LoVo (cell line): ENCODE data around the gene MYO1G.
"Not testable (repeated sequence)": the region's sequence is repeated elsewhere in the genome, so short reads cannot be mapped to it uniquely, and the experiment has no call there.

ENCODE experiments used
- DNase-seq: peaks from one replicate; pipeline ENCODE4 v3.0.0-alpha.2; 2016; ENCODE audit warnings: low spot score

MYO1G gene

DNA sequence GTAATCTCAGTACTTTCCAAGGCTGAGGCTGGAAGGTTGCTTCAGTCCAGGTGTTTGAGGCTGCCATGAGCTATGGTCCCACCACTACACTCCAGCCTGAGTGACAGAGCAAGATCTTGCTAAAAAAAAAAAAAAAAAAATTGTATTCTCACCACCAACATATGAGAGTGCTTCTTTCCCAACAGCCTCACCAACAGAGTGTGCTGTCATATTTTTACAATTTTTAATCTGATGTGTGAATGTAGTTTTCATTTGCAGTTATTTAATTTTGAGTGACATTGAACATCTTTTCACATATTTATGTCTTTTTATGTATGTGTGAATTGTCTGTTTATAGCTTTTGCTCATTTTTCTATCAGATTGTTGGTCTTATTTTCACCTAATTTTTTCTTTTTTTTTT, 35.2 kb downstream of the MYO1G start:
- DNase-seq: no peak

DNA sequence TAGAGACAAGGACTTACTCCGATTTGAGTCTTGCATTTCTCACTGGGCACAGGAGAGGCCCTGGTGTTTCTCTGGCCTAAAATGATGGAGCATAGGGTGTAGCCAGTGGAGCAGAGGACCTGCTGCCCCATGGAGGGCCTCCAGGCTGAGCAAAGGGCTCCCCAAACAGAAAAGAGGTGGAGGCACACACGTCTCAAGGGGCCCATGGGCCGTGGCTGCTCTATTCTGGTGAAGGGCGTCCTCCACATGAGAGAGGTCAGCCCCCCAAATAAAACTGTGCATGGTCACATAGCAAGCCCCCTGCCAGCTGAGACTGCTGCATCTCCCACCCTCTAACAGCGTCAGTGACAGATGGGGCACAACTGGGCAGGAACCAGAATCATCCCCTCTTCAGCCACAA, 41.4 kb downstream of the MYO1G start:
- DNase-seq: no peak

DNA sequence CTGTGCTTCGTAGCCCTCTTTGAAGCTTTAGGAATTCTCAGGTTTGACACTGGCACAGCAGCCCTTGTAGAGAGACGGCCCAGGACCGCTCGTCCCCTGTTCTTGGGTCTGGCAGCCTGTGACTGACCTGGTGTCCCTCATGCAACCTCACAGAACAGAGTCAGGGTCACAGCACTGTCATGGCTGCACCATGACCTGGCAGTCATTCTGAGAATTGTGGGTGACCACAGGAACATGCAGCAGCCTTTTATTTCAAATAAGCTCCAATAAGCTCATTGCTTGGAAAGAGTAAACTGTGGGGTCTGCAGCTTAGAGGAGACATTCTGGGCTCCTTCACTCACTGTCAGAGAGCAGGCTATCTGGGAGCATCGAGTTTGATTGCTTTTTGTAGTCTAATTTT, 42.5 kb downstream of the MYO1G start:
- no peak for DNase-seq

DNA sequence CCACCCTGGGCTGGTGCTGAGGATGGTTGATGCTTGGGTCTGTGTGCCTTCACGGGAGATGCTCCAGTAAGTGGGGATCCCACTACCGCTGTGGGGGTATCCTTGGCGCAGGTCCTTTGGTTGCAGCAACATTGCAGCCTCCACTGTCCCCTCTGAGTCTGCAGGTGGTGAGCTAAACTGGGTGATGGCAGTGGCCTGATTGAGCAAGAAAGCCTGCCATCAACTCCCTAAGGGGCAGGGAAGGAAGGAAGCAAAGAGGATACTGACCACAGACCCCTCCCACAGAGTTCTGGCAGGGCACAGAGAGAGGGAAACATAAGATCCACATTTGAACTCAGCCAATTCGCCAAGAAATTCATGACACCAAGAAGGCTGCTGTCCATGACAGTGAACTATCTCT, 43.2 kb downstream of the MYO1G start:
- no peak for DNase-seq

GRCh38 chr7:44935016-44935415, 43.8 kb downstream of the MYO1G start:
- no peak for DNase-seq

- not testable (repeated sequence) for DNase-seq
Observed at GRCh38 chr7:44934510-44934909, 44.3 kb downstream of the MYO1G start.

GRCh38 chr7:44930921-44931320, 47.9 kb downstream of the MYO1G start:
- no peak for DNase-seq

DNA sequence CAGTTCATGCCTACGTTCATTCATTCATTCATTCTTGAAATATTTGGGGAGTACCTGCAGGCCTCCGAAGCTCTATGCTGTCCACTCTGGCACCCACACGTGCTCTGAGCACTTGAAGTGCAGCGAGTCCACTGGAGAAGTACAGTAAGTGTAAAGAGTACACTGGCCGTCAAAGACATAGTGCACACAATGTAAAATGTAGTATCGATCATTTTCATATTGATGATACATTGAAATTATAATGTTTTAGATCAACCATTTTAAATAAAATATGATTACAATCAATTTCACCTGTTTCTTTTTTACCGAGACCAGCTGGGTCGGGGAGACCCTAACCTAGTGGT, 56.5 kb downstream of the MYO1G start:
- DNase-seq: no peak

DNA sequence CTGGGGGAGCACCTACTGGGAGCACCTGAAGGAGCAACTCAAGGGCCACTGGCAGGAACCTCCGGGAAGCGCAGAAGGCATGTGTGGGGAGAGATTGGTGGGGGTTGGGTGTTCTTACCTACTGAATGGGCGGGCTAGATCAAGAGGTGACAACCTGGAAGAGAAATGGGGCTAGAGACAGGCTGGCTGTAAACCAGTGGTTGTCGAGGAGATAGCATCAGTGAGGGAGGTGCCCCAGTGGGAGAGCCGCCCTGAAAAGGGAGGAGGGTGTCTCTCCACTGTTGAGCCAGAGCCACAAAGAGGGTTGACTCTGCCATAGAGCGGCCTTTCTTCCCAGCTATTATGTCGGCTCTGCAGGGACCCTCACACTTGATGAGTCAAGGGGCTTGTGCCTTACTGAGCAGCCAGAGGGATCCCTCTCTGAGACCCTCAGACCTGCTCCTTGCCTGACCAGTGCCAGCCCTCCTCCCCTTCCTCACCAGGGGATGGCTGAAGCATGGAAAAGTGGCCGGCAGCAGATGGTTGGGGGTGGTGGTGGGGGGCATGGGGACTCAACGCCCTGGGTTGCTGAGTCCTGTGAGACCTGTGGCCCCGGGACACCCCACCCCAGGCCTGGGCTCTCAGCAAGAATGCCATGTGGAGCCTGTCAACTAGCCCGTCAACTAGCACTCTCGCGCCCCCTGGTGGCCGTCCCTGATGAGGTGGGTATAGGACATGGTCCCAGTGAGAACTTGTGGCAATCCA, 57.0 kb downstream of the MYO1G start:
- DNase-seq: peak; percentile 74

DNA sequence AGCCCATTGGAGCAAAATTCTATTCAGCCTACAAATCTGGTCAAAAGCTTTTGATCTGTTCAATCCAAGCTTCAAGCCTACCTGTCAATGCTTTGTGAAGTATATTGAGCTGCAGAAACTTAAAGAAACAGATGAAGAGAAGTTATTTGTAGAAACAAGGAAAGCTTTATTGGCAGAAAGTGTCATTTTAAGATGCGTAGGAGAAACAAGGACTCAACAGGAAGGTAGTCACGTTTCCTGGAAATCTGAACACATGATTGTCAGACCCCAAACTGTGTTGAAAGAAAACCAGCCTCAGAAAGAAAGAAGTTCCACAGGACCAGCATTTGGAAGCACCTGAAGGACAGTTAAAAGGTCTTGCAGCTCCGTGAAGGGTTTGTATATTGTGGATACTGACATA, 58.7 kb downstream of the MYO1G start:
- no peak for DNase-seq

DNA sequence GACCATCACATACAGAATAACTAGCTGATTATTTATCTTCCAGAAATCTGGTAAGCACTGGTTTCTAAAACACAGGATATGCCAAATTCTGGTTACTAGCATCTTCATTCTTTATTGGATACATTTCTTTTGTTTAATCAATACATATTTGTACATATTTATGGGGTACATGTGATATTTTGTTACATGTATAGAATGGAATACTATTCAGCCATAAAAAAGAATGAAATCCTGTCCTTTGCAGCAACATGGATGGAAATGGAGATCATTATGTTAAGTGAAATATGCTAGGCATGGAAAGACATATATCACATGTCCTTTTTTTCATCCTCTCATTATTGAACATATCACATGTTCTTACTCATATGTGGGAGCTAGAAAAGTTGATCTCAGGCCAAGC, 60.8 kb downstream of the MYO1G start:
- DNase-seq: no peak

DNA sequence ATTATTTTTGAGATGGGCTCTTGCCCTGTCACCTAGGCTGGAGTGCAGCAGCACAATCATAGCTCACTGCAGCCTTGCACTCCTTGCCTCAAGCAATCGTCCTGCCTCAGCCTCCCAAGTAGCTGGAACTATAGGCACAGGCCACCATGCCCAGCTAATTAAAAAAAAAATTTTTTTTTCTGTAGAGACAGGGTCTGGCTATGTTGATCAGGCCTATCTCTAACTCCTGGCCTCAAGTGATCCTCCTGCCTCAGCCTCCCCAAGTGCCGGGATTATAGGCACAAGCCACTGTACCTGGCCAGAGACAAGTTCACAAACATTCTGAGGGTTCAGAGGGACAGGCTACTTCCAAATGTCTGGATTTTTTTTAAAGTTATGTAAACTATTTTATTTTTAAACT, 61.4 kb downstream of the MYO1G start:
- DNase-seq: no peak

GRCh38 chr7:44914992-44915607, 63.7 kb downstream of the MYO1G start:
- no peak for DNase-seq

DNA sequence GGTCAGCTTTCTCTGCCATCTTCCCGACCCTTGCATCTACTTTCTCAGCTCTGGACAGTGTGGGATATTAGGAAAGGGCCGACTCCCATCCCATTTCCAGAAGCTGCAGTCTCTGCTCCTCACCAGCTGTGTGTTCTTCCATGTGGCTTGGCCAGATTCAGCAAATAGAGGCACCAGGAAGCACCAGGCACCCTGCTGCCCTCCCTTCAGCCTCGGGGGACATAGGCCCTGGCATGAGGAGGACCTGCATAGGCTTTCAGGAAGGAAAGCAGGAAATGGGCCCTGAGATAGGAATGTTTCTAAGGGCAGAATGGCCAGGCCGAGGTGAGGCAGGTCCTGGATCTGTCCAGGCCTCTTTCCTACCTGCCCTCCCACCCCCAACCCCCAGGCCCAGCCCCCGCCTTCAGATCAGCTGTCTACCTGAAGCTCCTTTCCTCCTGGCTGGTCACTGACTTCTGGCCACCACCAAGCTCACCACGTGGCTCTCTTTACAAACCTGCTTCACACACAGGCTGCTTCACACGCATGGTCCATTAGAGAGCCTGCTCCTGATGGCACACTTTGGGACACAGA, 66.0 kb downstream of the MYO1G start:
- DNase-seq: no peak
